Type B pancreatic cell (in vitro differentiated cells): Measurements from ENCODE around the gene CACNA1B. TPM values are rescaled to one million over a fixed set of nuclear protein-coding genes. Genes with fewer than 3 reads are reported as not detected.

Source experiments
- DNase-seq: peaks from one replicate; pipeline ENCODE4 v3.0.0; 2021; ENCODE audit warnings: mixed read lengths; ENCODE audit not compliant: unreplicated experiment; ENCODE audit errors: extremely low spot score
- H3K27ac Mint-ChIP-seq: 2 replicates; pipeline ENCODE4 v1.8.0; 2021; ENCODE audit warnings: mild to moderate bottlenecking, mixed read lengths
- H3K27me3 Mint-ChIP-seq: 2 replicates; pipeline ENCODE4 v1.8.0; 2021; ENCODE audit warnings: mixed read lengths
- H3K36me3 Mint-ChIP-seq: 2 replicates; pipeline ENCODE4 v1.8.0; 2021; ENCODE audit warnings: mixed read lengths
- H3K4me1 Mint-ChIP-seq: one replicate; pipeline ENCODE4 v1.8.0; 2021; ENCODE audit warnings: mixed read lengths; ENCODE audit not compliant: unreplicated experiment
- H3K4me3 Mint-ChIP-seq: 2 replicates; pipeline ENCODE4 v1.8.0; 2021; ENCODE audit warnings: mild to moderate bottlenecking, mixed read lengths
- H3K9me3 Mint-ChIP-seq: 2 replicates; pipeline ENCODE4 v1.8.0; 2021; ENCODE audit warnings: mixed read lengths
- CTCF ChIP-seq: fragments of 200-600 bp; sonication (generic); conservative IDR thresholded peaks from 2 replicates; pipeline ENCODE4 v1.5.0; 2021; ENCODE audit warnings: antibody characterized with exemption, mild to moderate bottlenecking
- total RNA-seq: library from RNA; stranded (reverse); gene quantifications from 2 replicates; pipeline ENCODE4 v1.2.1, GENCODE V29; 2021; ENCODE audit warnings: low replicate concordance

CACNA1B gene
- total RNA-seq, 1 donor from 2014 or later, result 2.4 TPM

DNA sequence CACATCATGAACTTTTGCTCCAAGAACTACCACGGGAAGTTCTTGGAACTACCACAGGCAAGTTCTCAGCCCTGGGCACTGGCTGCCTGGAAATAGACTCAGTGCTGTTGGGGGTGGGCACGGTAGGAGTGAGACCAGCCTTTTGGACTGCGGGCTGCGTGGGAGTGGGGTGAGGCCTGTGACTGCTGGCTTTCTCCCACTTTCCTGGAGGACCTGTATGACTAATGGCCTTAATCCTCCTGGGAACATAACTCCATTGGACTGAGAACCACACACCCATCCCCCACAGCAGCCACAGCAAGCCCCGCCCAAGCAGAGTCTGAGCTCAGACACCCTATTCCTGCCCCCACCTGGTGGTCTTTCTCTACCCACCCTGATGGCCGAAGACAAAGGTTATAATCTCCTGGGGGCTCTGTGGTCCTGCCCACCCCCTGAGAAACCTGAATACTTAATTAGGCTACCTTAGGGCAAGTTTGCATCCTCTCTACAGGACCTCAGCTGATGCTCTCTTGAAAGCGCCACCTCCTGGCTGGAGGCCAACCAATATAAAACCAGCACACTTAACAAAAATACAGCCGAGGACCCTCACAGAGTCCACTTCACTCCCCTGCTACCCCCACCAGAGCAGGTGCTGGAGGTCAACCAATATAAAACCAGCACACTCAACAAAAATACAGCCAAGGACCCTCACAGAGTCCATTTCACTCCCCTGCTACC lies 112.6 kb downstream of the CACNA1B start:
- Mint-ChIP-seq H3K27ac (no peak overlapping the region), H3K36me3 (no peaks in the 10 kb centered on the region), H3K4me3 (no peak overlapping the region), H3K4me1 (no peaks in the 10 kb centered on the region), H3K27me3 (peaks cover 38% of the 10 kb centered on the region), H3K9me3 (no peaks in the 10 kb centered on the region)
- DNase-seq, result no peak
- no peak for TF ChIP-seq CTCF

GRCh38 chr9:138003485-138004190 lies 126.1 kb downstream of the CACNA1B start:
- no peak for DNase-seq
- Mint-ChIP-seq H3K4me3 (no peak overlapping the region), H3K4me1 (no peaks in the 10 kb centered on the region), H3K27ac (no peak overlapping the region), H3K9me3 (no peaks in the 10 kb centered on the region), H3K27me3 (peaks cover 5% of the 10 kb centered on the region), H3K36me3 (no peaks in the 10 kb centered on the region)
- TF ChIP-seq CTCF, result no peak

DNA sequence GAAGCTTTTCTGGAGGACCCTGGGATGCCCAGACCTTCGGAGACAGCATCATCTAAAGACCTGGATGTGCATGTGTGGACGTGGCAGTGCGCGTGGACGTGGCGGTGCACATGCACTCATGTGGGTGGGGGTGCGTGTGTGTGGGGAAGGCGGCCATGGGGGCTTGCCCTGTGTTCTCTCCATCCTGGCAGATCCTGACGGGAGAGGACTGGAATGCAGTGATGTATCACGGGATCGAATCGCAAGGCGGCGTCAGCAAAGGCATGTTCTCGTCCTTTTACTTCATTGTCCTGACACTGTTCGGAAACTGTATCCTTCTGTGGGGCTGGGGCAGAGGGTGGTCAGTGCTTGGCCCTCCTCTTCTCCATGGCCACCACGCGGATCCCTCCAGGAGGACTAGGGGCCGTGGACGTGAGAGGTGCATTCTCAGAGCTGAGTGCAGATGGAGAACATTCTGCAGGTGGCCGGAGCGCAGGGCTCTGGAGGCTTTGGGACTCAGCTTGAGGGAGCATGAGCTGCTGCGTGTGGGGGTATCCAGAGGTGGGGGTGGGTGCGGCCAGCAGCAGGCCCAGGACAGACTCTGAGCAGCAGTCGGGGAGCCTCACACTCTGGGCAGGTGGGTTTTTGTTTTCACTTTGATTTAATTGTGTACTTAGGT lies 129.1 kb downstream of the CACNA1B start:
- H3K4me1 Mint-ChIP-seq, result no peaks in the 10 kb centered on the region
- no peak overlapping the region for H3K4me3 Mint-ChIP-seq
- no peak overlapping the region for H3K27ac Mint-ChIP-seq

GRCh38 chr9:138007566-138007917 lies 130.0 kb downstream of the CACNA1B start:
- no peak overlapping the region for H3K27ac Mint-ChIP-seq
- no peak overlapping the region for H3K4me3 Mint-ChIP-seq
- no peaks in the 10 kb centered on the region for H3K36me3 Mint-ChIP-seq
- no peak for TF ChIP-seq CTCF
- DNase-seq, result no peak
- H3K9me3 Mint-ChIP-seq, result no peaks in the 10 kb centered on the region
- H3K27me3 Mint-ChIP-seq, result peaks cover 5% of the 10 kb centered on the region
- H3K4me1 Mint-ChIP-seq, result no peaks in the 10 kb centered on the region

More for the DNA sequence above, 129.1 kb downstream of the CACNA1B start:
- peaks cover 5% of the 10 kb centered on the region for H3K27me3 Mint-ChIP-seq
- H3K9me3 Mint-ChIP-seq, result no peaks in the 10 kb centered on the region
- H3K36me3 Mint-ChIP-seq, result no peaks in the 10 kb centered on the region
- DNase-seq, result no peak
- no peak for TF ChIP-seq CTCF

DNA sequence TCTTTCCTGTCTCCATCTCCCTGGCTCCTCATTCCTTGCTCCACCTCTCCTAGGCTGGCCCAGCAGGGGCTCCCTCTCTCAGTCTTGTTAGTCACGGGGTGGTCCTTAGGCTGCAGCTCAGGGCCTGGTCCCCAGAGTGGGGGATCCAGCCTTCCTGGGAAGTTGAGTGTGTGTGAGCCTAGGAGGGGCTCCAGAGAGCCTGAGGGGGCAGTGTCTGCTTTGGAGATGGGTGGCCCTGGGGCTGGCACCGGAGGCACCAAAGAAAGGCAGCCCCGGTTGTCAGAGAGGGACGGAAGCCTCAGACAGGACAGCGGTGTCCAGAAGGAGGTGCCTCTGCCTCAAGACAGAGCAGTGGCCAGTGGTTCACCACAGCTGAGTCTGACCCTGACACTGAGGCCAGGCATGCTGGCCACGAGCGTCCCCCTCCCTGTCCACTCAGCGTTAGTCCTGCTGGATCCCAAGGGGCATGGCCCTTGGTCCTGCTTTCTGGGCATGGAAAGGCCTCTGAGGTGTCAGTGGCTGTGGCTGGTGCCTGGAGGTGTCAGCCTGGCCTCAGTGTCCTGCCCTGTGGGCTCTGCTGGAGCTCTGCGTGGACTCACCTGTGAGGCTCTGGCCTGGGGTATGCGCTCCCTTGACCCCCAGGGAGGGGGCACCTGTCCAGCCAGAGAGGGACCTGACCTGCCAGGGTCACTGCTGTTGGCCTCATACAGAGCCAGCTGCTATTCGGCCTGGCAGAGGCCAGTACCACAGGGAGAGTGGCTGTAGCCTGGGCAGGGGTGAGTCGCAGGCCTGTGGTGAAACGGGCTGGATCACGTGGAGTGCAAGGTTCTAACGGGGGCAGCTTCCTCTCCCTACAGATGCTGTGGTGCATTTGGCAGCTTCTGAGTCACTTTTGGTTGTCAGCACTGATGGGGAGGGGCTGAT lies 130.6 kb downstream of the CACNA1B start:
- Mint-ChIP-seq H3K4me1 (no peaks in the 10 kb centered on the region), H3K9me3 (no peaks in the 10 kb centered on the region), H3K27ac (no peak overlapping the region), H3K36me3 (no peaks in the 10 kb centered on the region), H3K27me3 (peaks cover 5% of the 10 kb centered on the region), H3K4me3 (no peak overlapping the region)
- no peak for TF ChIP-seq CTCF
- peak; percentile 62 for DNase-seq
